ACC112 (cell line): ENCODE data around the gene TIAL1.

Source experiments
- H2AFZ ChIP-seq: fragments of 200-600 bp; sonication (generic); one replicate; pipeline ENCODE4 v1.6.0; 2017; ENCODE audit warnings: antibody characterized with exemption, low read length; ENCODE audit not compliant: unreplicated experiment
- H3K27ac ChIP-seq: fragments of 200-600 bp; sonication (generic); 2 replicates; pipeline ENCODE4 v1.5.1; 2014; ENCODE audit warnings: low read depth, mild to moderate bottlenecking, antibody characterized with exemption, low read length, moderate library complexity
- H3K27me3 ChIP-seq: fragments of 200-600 bp; sonication (generic); 2 replicates; pipeline ENCODE4 v1.6.1; 2014; ENCODE audit warnings: mild to moderate bottlenecking, antibody characterized with exemption, low read length, moderate library complexity, mixed read lengths; ENCODE audit not compliant: insufficient read depth
- H3K36me3 ChIP-seq: fragments of 200-600 bp; sonication (generic); 2 replicates; pipeline ENCODE4 v1.6.1; 2016; ENCODE audit warnings: mild to moderate bottlenecking, antibody characterized with exemption, low read length, moderate library complexity, mixed read lengths; ENCODE audit not compliant: insufficient read depth
- H3K4me1 ChIP-seq: fragments of 200-600 bp; sonication (generic); one replicate; pipeline ENCODE4 v1.6.1; 2016; ENCODE audit warnings: low read length, mixed read lengths; ENCODE audit not compliant: insufficient read depth, unreplicated experiment, control insufficient read depth
- H3K4me3 ChIP-seq: fragments of 200-600 bp; sonication (generic); 2 replicates; pipeline ENCODE4 v1.5.1; 2014; ENCODE audit warnings: mild to moderate bottlenecking, low read depth, low read length
- H3K79me2 ChIP-seq: fragments of 200-600 bp; sonication (generic); one replicate; pipeline ENCODE4 v1.6.0; 2016; ENCODE audit warnings: low read length; ENCODE audit not compliant: control insufficient read depth, unreplicated experiment, insufficient read depth

Gene TIAL1

GRCh38 chr10:119611433-119611832 lies 14.7 kb upstream of the TIAL1 start:
- no peaks in the 10 kb centered on the region for H3K27me3 ChIP-seq
- no peak overlapping the region for H3K4me3 ChIP-seq
- H3K4me1 ChIP-seq: no peaks in the 10 kb centered on the region
- no peaks in the 10 kb centered on the region for H3K36me3 ChIP-seq
- H3K79me2 ChIP-seq: no peaks in the 10 kb centered on the region
- no peak overlapping the region for H3K27ac ChIP-seq
- no peak overlapping the region for H2AFZ ChIP-seq

GRCh38 chr10:119609516-119609915 lies 12.8 kb upstream of the TIAL1 start:
- no peaks in the 10 kb centered on the region for H3K36me3 ChIP-seq
- H3K4me3 ChIP-seq: no peak overlapping the region
- no peaks in the 10 kb centered on the region for H3K27me3 ChIP-seq
- no peak overlapping the region for H3K27ac ChIP-seq
- H2AFZ ChIP-seq: no peak overlapping the region
- no peaks in the 10 kb centered on the region for H3K4me1 ChIP-seq
- H3K79me2 ChIP-seq: no peaks in the 10 kb centered on the region

GRCh38 chr10:119608316-119609155 lies 11.8 kb upstream of the TIAL1 start:
- H2AFZ ChIP-seq: no peak overlapping the region
- no peaks in the 10 kb centered on the region for H3K79me2 ChIP-seq
- no peaks in the 10 kb centered on the region for H3K36me3 ChIP-seq
- H3K27ac ChIP-seq: no peak overlapping the region
- H3K4me3 ChIP-seq: no peak overlapping the region
- H3K27me3 ChIP-seq: no peaks in the 10 kb centered on the region
- no peaks in the 10 kb centered on the region for H3K4me1 ChIP-seq

- no peaks in the 10 kb centered on the region for H3K79me2 ChIP-seq
- H2AFZ ChIP-seq: no peak overlapping the region
- H3K27ac ChIP-seq: no peak overlapping the region
- H3K4me3 ChIP-seq: no peak overlapping the region
- H3K4me1 ChIP-seq: no peaks in the 10 kb centered on the region
- H3K36me3 ChIP-seq: no peaks in the 10 kb centered on the region
- H3K27me3 ChIP-seq: no peaks in the 10 kb centered on the region
Measured at GRCh38 chr10:119604468-119604867, 7.7 kb upstream of the TIAL1 start.

GRCh38 chr10:119602241-119603095 lies 5.7 kb upstream of the TIAL1 start:
- Histone ChIP-seq H3K4me1 (peaks cover 6% of the 10 kb centered on the region), H2AFZ (no peak overlapping the region), H3K27me3 (no peaks in the 10 kb centered on the region), H3K27ac (no peak overlapping the region), H3K4me3 (no peak overlapping the region), H3K79me2 (peaks cover 6% of the 10 kb centered on the region), H3K36me3 (no peaks in the 10 kb centered on the region)

- H3K4me3 ChIP-seq: no peak overlapping the region
- H2AFZ ChIP-seq: no peak overlapping the region
- H3K27ac ChIP-seq: no peak overlapping the region
Measured at GRCh38 chr10:119598397-119598796, 1.6 kb upstream of the TIAL1 start.

GRCh38 chr10:119597405-119598186 lies 832 bp upstream of the TIAL1 start:
- Histone ChIP-seq H3K79me2 (peaks cover 44% of the 10 kb centered on the region), H3K36me3 (peaks cover 5% of the 10 kb centered on the region; the same call in 1 of the 2 replicates), H2AFZ (peak overlapping the region; percentile 66), H3K27ac (peak overlapping the region; percentile 91), H3K4me1 (peaks cover 31% of the 10 kb centered on the region), H3K27me3 (no peaks in the 10 kb centered on the region), H3K4me3 (peak overlapping the region; percentile 92)

More at GRCh38 chr10:119598397-119598796, 1.6 kb upstream of the TIAL1 start:
- H3K4me1 ChIP-seq: peaks cover 23% of the 10 kb centered on the region
- H3K36me3 ChIP-seq: 0 out of 2 replicates have a peak, but pooled peaks cover under 1% of the 10 kb centered on the region
- H3K27me3 ChIP-seq: no peaks in the 10 kb centered on the region
- peaks cover 36% of the 10 kb centered on the region for H3K79me2 ChIP-seq

- H3K4me3 ChIP-seq: peak overlapping the region; percentile 92
- H3K27ac ChIP-seq: peak overlapping the region; percentile 91
- H3K79me2 ChIP-seq: peaks cover 61% of the 10 kb centered on the region
- no peak overlapping the region for H2AFZ ChIP-seq
- peaks cover 43% of the 10 kb centered on the region for H3K4me1 ChIP-seq
- H3K36me3 ChIP-seq: peaks cover 5% of the 10 kb centered on the region; the same call in 1 of the 2 replicates
- no peaks in the 10 kb centered on the region for H3K27me3 ChIP-seq
Measured at GRCh38 chr10:119595676-119596515, 868 bp downstream of the TIAL1 start.

GRCh38 chr10:119595134-119595675 lies 1.6 kb downstream of the TIAL1 start:
- H3K4me3 ChIP-seq: peak overlapping the region; percentile 92
- peak overlapping the region; percentile 91 for H3K27ac ChIP-seq
- H3K4me1 ChIP-seq: peaks cover 43% of the 10 kb centered on the region
- H2AFZ ChIP-seq: no peak overlapping the region
- no peaks in the 10 kb centered on the region for H3K27me3 ChIP-seq
- peaks cover 5% of the 10 kb centered on the region; the same call in 1 of the 2 replicates for H3K36me3 ChIP-seq
- peaks cover 66% of the 10 kb centered on the region for H3K79me2 ChIP-seq
